Suppressor macrophage treated with lipopolysaccharide for 1 hour (primary cell): ENCODE results near the gene WDR19.

Experiments used
- DNase-seq, 3 donors: peaks; one replicate each; pipeline ENCODE4 v3.0.0-alpha.2; 2020 to 2022

Gene WDR19

DNA sequence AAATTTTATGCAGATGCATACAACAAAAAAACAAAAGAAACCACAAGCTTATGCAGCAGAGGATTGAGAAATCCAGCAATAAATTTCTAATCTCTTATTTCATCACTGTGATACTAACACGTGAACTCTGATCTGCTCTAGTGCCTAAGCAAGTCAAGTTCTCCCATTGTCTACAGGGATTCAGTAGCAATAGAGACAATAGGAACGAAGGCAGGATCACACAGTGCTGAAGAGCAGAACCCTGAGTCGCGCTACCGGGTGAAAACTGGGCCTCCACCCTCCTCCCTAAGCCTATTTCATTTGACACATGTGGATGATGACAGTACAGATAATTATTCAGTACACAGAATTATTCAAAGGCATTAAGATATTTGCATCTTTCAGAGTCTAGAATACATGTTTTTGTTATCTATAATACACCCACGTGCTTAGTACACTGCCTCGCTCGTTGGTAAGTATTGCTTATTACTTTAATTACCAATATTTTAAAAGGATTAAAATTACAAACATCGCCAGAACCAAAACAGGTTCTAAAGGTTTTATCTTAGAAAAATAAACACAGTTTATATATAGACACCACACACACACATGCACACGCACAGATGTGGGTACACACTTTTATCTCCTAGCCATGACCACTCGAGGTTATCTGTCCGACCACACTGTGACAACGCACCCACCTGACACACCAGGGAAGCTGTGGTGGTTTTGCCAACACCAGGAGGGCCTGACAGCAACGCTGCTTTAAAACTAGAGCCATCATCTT lies 123.8 kb downstream of the WDR19 start:
- DNase-seq: no peak

DNA sequence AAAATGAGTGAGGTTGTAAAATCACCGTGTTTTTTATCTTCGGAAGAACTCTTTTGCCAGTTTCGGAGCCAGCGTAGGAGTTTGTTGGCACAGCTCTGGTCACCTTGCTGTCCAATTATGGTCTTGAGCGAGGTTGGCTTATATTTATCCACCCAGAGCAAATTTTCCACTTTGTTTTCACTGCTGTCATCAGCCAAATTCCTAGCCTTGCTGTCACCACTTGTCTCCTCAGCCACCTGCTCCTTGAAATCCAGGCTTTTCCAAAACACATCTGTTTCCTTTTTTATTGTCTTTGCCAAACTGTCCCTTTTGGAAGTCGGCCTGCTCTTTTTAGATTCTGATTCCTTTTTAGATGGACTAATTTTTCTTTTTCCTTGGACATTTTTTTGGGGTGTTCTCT lies 126.3 kb downstream of the WDR19 start:
- no peak for DNase-seq

DNA sequence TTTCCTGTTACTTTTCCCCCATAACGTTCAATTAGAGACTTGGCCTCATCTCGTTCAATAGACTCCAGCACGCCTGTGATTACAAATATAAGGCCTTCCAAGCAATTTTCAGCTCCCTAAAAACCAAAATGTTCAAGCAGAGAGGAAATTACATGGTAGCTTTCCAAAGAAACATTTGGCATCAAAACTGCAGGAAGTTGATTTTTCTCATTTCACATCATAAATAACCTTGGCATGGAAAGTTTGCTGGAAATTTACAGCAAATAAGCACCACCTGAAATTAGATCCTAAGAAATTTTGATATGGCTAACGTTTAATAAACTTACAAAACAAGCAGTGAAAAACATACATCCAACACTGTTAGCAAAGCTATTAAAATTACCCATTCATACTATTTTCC lies 130.5 kb downstream of the WDR19 start:
- no peak for DNase-seq

DNA sequence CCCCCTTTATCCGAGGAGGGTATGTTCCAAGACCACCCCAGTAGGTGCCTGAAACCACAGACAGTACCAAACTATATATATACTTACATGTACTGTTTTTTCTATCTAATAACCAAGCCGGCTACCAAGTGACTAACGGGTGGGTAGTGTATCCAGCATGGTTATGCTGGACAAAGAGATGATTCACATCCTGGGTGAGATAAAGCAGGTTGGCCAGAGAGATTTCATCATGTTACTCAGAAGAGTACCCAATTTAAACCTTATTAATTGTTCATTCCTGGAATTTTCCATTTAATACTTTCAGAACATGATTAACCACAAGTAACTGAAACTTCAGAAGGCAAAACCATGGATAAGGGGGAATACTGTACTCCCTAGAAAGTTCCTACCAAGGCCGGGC lies 137.3 kb downstream of the WDR19 start:
- DNase-seq: no peak

DNA sequence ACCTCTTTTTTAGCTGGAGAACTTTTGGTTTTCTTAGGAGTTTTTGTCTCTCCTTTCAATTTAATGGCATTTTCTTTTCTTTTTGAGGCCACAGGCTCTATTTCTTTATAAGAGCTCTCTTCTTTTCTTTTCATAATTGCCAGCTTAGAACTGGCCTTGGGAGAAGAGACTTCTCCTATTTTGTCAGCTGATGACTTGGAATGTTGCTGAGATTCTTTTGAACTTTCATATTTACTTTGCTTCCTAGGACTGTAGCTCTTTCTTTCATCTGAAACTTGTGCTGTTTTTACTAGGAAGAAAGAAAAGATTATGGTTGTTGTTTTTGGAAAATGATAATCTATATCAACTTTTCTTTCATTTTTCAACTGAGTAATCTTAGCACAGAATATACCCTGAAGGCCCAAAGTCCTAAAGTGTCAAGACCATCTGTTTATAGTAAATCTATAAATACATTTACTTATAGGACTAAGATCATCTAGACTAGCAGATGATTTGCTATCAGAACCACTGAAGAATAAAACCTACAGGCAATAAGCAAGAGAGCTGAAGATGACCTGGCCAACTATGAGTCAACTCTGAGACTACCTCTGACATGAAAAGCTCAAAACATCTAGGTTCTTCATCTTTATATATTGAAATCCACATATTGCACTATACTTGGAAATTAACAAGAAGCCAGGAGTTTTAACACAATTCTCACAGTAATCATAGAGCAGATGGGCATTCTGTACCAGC lies 138.2 kb downstream of the WDR19 start:
- no peak for DNase-seq

DNA sequence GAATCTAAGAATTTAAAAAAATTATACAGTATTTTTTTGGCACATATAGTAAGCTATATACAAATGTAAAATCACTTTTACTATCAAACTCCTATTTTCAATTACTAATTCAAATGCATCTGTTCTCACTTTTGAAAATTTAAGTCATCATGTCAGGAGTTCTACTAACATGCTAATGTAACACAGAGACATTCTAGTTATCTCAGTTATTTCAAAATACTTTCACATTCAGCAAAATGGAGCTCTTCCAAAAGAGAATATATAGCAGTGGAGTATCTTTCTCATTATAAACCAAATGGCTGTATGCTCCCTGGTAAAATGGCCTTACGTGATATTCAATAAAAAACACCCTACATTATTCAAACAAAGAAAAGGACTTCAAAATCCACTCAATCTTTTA lies 141.5 kb downstream of the WDR19 start:
- DNase-seq: no peak

DNA sequence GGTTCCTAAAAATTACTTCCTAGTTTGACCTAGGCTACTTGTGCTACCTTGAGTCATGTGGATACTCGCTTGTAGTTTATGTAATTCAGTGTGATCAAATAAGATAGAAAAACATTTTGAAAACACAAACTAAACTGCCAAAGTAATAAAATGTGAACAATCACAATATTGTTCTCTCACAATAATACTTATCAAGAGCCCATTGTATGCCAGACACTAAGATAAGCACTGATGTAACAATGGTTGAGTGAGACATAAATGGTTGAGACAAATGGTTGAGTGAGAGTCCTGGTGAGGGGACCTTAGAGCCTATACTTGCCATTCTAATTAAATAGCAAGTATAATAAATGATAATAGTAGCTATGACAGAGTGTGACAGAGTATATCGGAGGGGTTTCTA lies 142.1 kb downstream of the WDR19 start:
- no peak for DNase-seq

DNA sequence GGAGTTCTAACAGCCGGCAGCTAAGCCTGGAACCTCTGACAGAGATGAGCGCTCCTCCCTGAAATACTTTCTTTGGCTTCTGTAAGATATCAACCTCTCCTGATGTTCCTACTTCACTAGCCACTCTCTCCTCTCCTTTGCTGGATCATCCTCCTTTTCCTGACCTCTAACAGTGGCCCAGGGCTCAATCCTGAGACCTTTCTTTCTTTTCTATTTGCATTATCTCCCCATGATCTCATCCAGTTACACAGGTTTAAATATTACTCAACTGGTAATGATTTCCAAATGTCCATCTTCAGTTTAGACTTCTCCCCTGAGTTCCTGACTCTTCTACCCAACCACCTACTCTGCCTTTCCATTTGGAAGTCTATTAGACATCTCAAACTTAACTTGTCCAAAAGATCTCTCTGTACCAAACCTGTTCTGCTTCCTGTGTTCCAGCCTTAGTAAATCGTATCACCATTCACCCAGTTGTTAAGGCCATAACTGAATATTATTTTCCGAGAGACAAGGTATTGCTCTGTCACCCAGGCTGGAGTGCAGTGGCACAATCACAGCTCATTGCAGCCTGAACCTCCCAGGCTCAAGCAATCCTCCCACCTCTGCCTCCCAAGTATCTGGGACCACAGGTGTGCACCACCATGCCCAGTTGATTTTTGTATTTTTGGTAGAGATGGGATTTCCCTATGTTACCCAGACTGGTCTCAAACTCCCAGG lies 142.7 kb downstream of the WDR19 start:
- DNase-seq: no peak

DNA sequence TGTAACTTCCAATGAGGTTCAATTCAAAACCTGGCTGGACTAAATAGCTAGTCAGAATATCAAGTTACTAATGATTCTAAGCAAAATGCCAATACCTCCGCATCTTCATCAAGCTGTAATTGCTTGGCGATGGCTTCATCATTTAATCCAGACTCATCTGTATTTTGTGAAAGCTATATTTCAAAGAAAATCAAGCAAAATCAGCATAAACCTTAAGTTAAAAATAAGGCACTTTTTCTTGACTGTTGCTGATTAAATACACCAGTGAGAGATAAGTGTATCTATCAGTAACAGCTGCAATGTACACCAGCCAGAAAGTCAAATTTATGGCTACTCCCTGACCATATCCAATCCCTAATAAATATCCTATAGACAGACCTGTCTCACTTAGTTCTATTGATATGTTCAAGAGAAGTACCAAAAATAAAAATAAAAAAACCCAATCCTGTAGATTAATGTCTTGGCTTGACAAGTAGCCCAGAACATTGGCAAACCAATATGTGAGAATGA lies 144.2 kb downstream of the WDR19 start:
- DNase-seq: no peak

DNA sequence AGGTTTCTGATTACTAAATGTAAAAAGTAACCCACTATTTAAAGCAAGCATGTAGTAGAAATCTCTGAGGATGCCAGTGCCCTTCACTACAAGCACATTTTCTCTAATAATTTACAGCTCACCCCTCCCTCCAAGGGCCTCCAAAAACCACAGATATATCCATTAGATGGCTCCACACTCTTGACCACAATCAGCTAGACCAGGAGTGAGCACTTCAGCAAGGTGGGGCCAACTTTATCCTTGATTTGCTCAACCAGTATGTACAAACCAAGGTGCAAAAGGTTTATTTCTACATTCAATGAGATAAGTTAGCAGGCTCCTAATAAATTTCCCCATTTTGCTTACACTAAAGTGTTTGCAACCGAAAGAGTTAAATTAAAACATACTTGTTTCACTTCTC lies 148.0 kb downstream of the WDR19 start:
- no peak for DNase-seq

DNA sequence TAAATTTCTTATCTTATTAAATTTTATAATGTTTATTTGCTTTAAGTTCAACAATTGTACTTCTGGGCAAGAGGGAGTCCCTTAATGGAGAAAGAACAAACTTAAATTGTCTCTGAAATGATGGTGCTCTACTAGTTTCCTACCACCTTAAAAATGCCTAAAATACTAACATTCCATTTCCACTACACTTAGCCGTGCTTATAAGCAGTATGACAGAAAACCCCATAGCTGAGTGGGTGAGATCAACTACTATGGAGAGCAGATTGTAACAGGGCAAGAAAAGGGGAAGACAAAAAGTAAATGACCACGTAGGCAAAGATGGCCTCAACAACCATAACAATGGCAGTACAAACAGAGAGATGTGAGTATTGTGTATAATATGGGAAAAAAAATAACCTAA lies 148.9 kb downstream of the WDR19 start:
- peak in 2 of 3 donors; percentile 9 to 20 for DNase-seq
